Fibroblast of pulmonary artery (primary cell): ENCODE results near the gene PPM1D.

Experiments used
- DNase-seq: peaks from one replicate; pipeline ENCODE4 v3.0.0-alpha.2; 2010; ENCODE audit warnings: low read depth
- H3K4me3 ChIP-seq: replicated peaks from 2 replicates; pipeline ENCODE4 v1.5.1; 2011; ENCODE audit warnings: low read depth, mild to moderate bottlenecking, control low read depth, low read length, moderate library complexity
- TF ChIP-seq, protein P1 (sequence below): IDR thresholded peaks from 2 replicates; pipeline ENCODE4 v1.5.1; 2011; ENCODE audit warnings: mild to moderate bottlenecking, control low read depth, low read length, inconsistent platforms; ENCODE audit errors: missing control alignments

PPM1D gene

DNA sequence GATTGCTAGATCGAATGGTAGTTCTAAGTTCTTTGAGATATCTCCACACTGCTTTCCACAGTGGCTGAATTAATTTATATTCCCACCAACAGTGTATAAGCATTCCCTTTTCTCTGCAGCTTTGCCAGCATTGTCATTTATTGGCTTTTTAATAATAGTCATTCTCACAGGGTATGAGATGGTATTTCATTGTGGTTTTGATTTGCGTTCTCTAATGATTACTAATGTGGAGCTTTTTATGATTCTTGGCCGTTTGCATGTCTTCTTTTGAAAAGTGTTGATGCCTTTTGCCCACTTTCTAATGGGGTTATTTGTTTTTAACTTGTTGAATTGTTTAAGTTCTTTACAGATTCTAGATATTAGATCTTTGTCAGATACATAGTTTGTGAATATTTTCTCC lies 41.1 kb downstream of the PPM1D start:
- TF ChIP-seq, protein P1, sequence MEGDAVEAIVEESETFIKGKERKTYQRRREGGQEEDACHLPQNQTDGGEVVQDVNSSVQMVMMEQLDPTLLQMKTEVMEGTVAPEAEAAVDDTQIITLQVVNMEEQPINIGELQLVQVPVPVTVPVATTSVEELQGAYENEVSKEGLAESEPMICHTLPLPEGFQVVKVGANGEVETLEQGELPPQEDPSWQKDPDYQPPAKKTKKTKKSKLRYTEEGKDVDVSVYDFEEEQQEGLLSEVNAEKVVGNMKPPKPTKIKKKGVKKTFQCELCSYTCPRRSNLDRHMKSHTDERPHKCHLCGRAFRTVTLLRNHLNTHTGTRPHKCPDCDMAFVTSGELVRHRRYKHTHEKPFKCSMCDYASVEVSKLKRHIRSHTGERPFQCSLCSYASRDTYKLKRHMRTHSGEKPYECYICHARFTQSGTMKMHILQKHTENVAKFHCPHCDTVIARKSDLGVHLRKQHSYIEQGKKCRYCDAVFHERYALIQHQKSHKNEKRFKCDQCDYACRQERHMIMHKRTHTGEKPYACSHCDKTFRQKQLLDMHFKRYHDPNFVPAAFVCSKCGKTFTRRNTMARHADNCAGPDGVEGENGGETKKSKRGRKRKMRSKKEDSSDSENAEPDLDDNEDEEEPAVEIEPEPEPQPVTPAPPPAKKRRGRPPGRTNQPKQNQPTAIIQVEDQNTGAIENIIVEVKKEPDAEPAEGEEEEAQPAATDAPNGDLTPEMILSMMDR = no peak
- H3K4me3 ChIP-seq = no peak overlapping the region
- DNase-seq = no peak

DNA sequence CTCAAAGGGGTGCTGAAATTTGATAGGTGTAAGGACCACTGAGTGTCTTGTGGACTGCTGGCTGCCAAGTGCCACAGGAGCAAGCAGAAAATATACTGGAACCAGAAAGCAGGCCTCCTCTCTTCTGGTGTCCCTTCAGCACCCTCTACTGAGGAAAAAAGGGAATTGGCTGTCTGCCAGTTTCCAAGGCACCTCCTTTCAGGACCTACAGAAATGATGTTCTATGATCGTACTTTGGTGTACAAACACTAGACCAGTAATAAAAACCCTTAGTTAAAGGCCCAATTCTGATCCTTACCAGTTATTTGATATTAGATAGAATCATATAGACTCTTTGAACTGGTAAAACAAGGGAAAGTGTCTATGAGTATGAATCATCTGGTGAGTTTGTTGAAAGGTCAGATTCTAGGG lies 41.8 kb downstream of the PPM1D start:
- H3K4me3 ChIP-seq = no peak overlapping the region
- DNase-seq = peak; percentile 91
- TF ChIP-seq, protein P1 = peak; percentile 59

DNA sequence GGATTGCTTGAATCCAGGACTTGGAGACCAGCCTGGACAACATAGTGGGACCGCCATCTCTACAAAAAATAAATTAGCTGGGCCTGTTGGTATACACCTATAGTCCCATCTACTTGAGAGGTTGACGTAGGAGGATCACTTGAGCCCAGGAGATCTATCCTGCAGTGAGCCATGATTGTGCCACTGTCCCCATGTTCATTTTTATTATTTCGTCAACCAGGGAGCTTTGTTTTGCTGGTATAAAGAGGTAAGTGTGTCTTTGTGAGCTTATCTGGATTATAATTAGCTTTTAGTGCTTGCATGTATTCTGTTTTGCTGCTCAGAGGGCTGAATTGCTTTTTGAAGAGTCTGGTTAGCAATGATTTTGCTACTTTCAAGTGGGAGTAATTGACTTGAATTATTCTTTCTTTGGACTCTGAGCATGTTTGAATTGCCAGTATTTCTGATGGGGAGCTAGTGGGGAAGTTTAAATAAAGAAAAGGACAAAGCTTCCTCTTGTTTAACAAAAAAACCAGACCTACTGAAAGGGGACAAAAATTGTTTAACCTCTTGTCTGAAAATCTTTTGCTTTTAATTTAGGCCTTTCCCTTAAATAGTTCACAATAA lies 46.0 kb downstream of the PPM1D start:
- DNase-seq = no peak
- TF ChIP-seq, protein P1 = no peak
- H3K4me3 ChIP-seq = no peak overlapping the region

DNA sequence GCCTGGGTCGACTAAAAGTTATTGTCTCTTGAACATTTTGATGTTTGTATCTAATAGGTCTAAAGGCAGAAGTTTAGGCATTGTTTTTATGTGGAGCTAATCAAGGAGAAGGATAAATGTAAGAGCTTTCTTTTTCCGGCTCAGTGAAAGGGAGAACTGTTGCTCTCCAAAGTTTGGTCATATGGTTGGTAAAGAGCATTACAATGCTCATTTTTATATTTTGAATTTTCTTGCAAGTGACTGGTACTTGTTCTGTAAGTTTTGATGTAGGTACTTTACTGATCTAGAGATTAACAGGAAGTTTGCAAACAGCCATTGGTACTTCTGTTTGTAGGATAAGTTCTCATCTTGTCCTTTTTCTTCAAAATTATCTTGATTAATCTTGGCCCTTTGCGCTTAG lies 46.7 kb downstream of the PPM1D start:
- TF ChIP-seq, protein P1 = no peak
- H3K4me3 ChIP-seq = no peak overlapping the region
- DNase-seq = no peak

DNA sequence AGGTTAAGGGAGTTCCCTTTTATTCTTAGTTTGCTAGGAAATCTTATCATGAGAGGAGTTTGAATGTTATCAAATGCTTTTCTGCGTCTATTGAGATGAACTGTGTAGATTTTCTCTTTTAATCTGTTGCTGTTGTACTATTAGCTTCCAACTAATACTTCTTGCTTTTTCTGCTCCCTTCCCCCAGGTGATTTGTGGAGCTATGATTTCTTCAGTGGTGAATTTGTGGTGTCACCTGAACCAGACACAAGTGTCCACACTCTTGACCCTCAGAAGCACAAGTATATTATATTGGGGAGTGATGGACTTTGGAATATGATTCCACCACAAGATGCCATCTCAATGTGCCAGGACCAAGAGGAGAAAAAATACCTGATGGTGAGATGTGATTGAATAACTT lies 47.7 kb downstream of the PPM1D start:
- DNase-seq = no peak
- TF ChIP-seq, protein P1 = no peak
- no peak overlapping the region for H3K4me3 ChIP-seq

DNA sequence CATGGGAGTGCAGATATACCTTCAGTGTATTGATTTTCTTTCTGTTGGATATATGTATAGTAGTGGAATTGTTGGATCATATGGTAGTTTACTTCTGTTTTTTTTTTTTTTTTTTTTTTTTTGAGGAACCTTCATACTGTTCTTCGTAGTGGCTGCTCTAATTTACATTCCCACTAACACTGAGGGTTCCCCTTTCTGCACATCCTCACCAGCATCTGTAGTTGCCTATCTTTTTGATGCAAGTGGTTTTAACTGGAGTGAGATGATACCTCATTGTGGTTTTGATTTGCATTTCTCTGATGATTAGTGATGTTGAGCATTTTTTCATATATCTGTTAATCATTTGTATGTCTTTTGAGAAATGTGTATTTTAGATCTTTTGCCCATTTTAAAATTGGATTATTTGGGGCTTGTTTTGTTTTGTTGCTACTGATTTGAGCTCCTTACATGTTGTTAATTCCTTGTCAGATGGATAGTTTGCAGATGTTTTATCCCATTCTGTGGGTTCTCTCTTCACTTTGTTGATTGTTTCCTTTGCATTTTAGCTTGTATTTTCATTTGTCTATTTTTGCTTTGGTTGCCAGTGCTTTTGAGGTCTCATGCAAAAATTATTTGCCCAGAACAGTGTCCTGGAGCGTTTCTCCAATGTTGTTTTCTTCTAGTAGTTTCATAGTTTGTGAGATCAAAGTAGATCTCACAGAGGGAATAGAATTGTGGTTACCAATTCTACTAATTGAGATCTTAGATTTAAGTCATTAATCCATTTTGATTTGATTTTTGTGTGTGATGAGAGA lies 52.7 kb downstream of the PPM1D start:
- no peak for DNase-seq
- TF ChIP-seq, protein P1 = no peak
- no peak overlapping the region for H3K4me3 ChIP-seq
